NAMALWA (cell line): ENCODE results near the gene LLPH.

Source experiments
- DNase-seq: peaks from one replicate; pipeline ENCODE4 v3.0.0-alpha.2; 2015; ENCODE audit warnings: low spot score

LLPH gene

DNA sequence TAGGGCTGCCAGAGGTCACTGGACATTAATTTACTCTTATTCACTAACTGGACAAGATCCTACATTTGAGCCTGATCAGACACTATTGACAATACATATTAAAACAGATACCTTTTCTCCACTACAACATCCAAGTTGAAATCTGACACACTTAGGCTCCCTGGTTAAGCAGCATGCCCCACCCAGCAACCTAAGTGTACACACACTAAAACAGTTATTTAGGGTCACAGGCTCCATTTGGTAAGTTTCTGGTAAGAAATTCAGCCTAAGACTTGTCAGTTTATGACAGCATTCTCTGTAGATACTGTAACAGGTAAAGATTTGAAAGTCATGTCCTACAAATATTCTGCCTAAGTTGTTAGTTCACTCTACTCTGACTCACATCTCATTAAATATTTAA lies 12.3 kb upstream of the LLPH start:
- DNase-seq = no peak

DNA sequence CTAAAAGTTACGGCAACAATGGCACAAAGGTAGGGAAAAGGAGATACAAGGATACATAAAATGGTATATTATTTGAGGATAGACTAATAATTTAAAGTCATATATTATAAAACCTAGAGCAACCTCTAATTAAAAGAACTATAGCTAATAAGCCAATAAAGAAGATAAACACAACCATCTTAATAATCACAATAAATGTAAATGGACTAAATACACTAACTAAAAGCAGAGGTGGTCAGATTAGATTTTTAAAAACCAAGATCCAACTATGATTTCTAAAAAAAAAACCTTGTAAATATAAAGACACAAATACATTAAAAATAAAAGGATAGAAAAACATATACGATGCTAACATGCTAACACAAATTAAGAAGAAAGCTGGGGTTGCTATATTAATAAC lies 10.7 kb upstream of the LLPH start:
- no peak for DNase-seq

DNA sequence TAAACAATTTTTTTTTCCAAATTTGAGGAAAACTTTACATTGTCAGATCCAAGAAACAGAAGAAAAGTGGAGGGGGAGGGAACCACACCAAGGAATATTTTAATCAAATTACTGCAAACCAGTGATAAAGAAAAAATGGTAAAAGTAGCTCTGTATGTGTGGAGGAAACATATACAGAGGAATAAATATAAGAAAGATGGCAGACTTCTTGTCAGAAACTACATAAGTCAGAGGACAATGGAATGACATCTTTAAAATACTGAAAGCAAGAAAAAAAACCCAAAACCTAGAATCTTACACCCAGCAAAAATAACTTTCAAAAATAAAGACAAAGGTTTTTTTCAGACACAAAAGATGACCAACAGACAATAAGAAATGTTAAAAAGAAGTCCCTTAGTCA lies 10.2 kb upstream of the LLPH start:
- peak; percentile 27 for DNase-seq

DNA sequence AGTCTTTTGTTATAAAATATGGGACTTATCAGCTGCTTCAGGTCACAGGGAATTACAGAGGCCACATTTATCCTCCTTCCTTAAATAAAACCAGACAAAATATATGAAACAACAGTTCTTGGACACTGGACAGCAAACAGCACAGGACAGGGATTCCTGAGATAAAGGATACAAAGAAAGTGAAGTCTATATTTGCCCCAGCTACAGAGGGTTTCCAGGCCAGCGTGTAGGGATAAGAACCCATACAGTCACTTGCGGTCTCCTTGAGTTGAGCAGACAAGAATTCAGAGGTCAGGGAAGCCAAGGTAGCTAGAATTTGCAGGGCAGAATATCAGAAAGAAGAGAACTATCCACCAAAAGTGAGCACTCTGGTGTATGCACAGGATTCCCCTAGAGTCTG lies 8.8 kb upstream of the LLPH start:
- DNase-seq = no peak

DNA sequence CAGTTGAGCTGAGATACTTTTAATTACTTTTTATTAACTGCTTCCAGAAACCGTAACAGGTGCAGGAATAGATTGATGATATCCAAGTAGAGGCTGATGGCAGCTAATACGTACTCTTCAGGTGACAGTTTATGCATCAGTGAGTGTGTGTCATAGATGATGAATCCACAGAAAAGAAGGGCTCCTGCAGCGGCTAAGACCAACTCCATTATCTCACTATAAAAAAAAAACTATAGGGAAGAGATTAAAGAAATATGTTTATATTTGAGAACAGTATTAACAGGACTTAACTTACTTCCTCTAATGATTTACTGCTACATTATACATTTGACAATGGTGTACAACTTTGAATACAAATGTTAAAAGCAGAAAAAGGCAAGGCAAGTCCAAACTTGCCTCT lies 7.4 kb upstream of the LLPH start:
- DNase-seq = no peak

- DNase-seq = no peak
Measured at GRCh38 chr12:66132408-66132807, 1.9 kb upstream of the LLPH start.

GRCh38 chr12:66131067-66131688 lies 628 bp upstream of the LLPH start:
- DNase-seq = no peak

DNA sequence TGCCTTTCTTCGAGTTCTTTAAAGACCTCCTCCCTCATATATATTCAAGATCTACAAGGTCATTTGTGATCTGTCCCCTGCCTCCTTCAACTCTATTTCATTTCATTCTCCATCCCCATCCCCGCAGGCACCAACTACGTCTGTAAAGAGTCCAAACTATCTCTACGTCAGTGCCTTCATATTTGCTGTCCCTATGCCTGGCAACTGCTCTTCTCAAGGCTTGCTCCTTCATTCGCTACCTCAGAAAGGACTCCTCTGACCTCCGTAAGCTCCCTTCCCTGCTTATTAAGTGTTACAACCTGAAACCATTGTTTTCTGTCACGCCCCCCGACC lies 650 bp downstream of the LLPH start:
- DNase-seq = no peak

DNA sequence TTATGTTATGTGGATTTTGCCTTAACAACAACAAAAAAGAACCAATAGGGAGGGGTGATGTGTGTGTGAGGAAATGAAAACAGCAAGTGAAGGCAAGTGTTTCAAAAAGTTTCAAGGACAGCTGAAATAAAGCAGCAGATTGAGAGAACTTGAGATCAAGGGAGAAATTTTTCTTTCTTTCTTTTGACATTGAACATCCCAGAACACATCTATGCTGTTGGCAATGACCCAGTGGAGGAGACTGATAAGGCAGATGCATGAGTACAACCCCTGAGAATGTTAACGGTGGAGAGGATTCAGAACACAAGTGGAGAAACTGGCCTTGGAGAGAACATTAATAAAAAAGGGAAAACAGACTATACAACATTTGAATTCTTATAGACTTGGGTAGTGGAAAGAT lies 2.9 kb downstream of the LLPH start:
- DNase-seq = no peak

DNA sequence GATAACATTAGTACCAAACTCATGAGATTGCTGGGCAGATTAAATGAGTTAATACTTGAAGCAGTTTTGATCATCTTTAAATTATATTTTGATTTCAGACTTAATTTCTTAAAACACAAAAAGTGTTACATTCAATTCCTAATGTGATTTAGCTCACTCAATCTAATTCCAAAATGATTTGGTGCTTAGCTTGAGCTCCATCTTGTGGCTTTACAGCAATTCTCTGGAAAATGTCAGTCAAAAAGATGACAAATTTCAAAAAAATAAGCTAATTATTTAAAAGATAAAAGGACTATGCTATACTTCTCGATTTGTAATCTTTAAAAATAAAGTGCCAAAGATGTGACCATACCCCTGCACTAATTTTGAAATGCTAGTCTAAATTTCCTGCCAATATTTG lies 10.1 kb downstream of the LLPH start:
- DNase-seq = no peak

DNA sequence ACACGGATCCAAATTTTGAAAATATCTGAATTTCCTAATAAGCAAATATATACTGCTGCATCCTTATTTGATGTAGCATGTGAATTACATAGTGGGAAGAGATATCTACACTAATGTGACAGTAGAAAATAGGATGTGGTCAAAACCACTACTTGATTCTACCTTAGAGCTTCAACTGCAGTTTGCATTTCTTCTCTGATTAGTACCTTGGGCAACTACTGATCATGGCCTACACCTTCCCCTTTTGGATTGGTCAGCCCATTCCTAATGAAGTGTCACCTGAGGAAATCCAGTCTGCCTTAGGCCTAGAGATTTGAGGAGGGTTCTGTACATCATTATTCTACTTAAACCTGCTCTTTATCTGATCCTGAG lies 10.7 kb downstream of the LLPH start:
- DNase-seq = no peak

GRCh38 chr12:66119229-66119869 lies 11.2 kb downstream of the LLPH start:
- DNase-seq = no peak

GRCh38 chr12:66118240-66118891 lies 12.2 kb downstream of the LLPH start:
- DNase-seq = no peak

- DNase-seq = no peak
Measured at GRCh38 chr12:66117242-66117641, 13.3 kb downstream of the LLPH start.

GRCh38 chr12:66115071-66115600 lies 15.4 kb downstream of the LLPH start:
- DNase-seq = no peak

- DNase-seq = no peak
Measured at GRCh38 chr12:66113471-66113870, 17.1 kb downstream of the LLPH start.

DNA sequence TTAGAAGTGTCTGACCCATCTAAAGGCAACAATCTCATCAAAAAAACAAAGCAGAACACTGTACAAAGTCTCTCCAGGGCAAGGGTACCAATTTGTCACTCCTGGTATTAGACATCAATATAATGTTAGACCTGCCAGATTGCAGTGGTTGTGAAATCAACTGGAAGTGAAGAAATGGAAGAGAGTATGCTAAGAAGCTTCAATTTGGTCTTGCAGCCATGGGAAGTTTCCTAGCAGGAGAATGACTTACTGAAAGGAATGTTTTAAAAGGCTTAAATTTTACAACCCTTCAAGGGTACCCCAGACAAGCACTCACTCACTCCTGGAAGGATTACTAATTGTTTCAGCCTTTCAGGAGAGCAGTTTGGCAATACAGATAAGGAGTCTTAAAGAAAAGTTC lies 18.9 kb downstream of the LLPH start:
- no peak for DNase-seq

- no peak for DNase-seq
Measured at GRCh38 chr12:66109056-66109455, 21.5 kb downstream of the LLPH start.

DNA sequence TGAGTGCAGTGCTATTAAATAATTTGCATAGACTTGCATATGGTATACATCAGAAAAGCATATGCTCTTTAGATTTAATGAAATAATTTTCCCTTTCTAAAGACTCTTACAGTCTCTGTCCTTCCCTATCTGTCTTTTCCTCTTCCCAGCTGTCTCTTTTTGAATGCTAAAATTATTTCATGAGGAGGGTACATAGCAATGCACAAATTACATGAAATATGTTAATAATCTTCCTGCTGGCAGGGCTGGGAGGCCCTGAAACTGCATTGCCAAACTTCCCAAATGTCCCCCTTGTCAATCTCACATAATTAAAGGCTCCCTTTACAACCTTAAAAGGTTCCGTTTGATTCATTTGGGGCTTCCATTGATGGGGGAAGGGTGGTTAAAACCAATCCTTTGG lies 22.2 kb downstream of the LLPH start:
- DNase-seq = no peak

DNA sequence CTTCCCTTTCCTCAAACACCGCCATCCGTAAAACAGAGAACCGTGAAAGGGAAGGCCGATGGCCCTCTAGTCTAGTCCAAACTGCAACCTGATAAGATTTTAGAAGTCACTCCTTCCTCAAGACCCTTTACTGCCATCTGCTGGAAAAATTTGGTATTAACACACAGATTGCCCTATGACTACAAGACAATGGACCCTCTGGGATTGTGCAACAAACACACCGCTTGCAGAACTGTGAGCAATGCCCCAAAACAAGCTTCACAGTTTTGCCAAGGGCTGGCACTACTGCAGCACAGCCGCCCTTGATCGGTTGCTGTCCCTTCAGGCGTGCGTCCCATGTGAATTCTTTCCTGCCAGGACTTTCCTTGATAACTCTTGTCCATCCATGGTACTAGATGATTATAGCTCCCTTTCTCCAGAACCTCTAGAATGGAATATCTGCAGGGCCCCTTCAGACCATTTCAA lies 23.1 kb downstream of the LLPH start:
- peak; percentile 95 for DNase-seq

GRCh38 chr12:66103016-66103913 lies 27.3 kb downstream of the LLPH start:
- DNase-seq = peak; percentile 43

DNA sequence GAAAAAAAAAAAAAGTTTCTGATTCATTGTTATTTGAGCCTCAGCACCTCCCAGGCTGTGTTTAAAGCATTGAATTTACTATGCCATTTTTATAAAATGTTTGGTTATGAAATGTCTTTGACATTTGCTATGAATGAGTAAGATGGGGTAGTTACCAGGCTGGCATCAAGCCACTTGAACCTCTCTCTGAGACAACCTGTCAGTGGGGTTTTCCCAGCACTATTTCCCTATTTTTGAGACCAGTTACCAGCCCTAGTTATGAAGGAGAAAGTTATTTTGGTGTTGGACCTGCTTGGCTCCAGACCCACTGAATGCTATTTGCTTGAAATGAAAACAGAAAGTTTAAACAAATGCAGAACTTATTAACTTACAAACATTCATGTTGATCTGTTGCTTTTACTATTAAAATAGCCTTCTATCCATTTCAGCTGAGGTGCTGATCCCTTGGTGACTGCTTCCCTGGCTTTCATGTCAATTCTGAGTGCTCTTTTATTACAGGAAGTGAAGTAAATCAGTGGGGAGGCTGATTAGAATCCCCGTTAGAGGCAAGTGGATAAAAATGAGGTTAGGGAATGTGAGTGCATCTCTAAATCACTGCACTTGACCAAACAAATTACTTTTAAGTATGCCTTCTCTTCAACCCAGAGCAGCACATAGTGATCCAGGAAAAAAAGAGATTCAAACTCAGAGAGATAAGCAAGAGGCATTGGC lies 37.8 kb downstream of the LLPH start:
- DNase-seq = no peak
